Right kidney (tissue), 1 donor: ENCODE measurements around the gene TM2D3.

ENCODE experiments used
- DNase-seq: peaks from one replicate; pipeline ENCODE4 v3.0.0-alpha.2; 2016

Gene TM2D3

GRCh38 chr15:101625184-101625583, 27.0 kb downstream of the TM2D3 start:
- no peak for DNase-seq

GRCh38 chr15:101623367-101624304, 28.5 kb downstream of the TM2D3 start:
- no peak for DNase-seq

DNA sequence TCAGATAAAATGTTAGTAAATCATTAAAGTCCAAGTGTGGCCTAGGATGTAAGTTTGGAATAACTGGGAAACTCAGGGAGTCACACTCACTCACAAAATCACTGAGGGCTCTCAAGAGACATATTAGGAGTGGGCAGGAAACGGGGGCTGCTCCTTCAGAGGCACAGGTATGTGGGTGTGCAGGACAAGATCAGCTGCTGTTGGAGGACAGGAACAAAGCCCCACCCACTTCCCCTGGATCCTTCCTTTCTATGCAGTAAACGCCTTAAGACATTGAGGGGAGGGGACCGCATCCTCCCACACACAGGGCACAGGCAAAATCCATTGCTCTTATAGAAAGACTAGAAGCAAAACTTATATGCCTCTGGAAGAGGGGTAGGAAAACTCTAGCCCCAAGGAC, 30.2 kb downstream of the TM2D3 start:
- DNase-seq, result no peak

DNA sequence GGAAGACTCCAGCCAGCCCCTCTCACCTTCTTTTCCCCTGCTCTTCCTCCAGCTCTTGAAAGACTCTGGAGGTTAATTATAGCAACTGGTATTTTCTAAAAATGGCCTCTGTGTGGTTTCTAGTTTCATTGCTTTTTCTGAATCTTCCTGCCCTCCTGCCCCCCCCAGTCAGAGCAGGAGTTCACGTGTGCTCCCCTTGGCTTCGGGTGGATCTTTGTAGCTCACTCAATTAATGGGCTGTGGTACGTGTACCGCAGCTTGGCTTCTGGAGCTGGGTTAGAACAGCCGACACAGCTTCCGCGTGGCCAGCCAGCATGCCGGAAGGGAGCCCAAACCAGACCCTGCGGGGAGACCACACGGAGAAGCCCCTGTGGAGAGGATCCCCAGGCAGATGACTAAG, 31.5 kb downstream of the TM2D3 start:
- DNase-seq, result no peak

GRCh38 chr15:101619615-101619865, 32.6 kb downstream of the TM2D3 start:
- DNase-seq, result no peak

- no peak for DNase-seq
Measured at GRCh38 chr15:101618851-101619614, 33.1 kb downstream of the TM2D3 start.

DNA sequence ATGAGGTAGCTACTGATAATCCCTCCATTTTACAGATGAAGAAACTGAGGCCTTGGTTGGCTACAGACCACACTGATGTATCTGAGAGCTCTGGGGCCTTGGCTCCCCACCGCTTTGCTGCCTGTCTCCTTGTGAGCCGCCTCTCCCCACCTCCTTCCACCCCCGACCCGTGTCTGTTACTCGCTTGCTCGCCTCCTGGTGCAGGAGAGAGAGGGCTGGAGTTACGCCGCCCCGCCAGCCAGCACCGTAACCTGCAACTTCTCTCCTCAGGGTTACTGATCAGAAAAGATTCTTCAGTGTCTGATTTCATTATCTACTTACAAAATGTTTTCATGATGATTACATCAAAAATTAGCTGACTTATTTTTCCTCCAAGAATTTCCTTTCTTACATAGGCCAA, 34.1 kb downstream of the TM2D3 start:
- no peak for DNase-seq

GRCh38 chr15:101617390-101617965, 34.7 kb downstream of the TM2D3 start:
- no peak for DNase-seq

DNA sequence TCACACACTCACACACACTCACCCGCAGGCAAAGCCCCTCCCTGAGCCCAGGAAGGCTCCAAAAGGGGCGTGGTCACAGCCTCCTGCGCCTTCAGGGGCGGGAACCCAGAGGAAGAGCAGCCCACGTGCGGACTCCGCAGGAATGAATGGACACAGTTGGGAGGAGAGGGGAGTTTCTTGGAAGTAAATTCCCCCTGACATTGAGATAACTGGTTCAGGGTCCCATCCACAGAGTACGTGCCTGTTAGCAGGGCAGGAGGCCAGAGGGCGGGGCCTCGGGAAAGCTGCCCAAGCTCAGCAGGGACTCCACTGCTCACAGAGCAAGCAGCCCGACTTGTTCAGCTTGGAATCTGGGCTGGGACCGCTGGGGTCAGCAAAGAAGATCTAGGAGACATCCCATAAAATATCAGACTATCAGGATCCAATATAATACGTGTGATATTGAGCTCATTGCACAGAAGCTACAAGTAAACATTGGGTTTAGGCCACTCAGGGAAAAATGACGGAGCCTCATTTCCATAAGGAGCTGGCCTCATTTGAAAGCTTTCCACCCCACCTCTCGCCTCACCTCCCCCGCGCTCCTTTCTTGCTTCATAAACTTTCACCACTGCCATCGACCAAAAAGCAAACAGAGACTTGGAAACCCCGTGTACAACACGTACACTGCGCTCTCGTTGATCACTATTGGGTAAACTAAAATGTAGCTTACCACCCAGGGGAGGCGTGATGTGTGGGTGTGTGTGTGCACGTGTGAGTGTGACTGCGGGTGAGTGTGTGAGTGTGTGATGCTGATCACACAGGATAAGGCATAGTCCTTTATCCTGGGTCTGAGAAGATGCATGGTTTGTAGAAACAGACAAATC, 36.0 kb downstream of the TM2D3 start:
- peak; percentile 79 for DNase-seq

DNA sequence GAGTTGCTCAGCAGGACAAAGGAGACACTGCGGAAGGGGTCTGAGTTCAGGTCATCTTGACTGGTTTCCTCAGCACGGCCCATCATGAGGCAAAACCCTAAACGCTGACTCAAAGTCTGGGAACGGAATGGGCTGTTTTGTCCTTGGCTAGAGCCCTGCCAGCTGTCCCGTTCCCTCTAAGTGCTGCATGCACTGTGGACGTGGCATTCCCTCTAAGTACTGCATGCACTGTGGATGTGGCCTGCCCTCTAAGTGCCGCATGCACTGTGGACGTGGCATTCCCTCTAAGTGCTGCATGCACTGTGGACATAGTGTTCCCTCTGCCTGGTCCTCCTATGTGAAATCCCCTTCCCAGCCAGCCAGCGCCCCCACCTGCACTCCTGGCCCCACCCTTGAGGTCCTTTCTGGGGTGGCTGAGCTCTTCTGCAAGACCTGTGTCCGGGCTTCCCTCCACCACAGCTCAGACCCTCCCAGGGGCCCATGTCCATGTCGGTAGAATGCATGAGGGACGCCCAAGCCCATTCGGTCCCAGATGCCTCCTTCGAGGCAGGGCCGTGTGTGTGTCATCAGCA, 36.7 kb downstream of the TM2D3 start:
- DNase-seq, result no peak

- no peak for DNase-seq
Measured at GRCh38 chr15:101614761-101615160, 37.4 kb downstream of the TM2D3 start.

DNA sequence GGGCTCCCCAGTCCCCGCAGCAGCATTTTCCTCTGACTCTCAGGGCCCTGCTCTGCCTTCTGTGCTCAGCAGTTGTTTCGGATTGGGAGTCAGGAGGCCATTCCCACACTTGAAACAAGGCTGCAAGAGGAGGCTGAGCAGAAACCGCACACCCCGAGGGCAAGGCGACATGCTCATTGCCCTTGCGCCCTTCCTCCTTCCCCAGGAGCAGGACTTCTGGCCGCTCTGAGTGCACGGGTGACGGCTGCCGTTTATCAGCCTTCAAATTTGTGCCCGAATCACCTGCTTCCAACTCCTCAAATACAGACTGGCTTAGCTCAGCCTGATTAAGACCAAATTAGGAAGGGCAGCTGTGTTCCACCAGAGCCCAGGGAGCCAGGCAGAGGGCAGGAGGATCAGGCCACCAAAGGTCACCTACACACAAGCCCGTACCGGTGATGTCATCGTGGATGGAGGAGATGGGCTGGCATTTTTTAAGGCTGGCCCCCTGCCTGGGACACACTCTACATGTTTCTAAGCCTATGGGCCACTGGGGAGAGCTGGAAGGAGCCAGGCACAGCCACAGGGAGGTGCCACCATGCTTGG, 38.1 kb downstream of the TM2D3 start:
- DNase-seq, result peak; percentile 35

- peak; percentile 58 for DNase-seq
Measured at GRCh38 chr15:101613130-101614000, 38.8 kb downstream of the TM2D3 start.

DNA sequence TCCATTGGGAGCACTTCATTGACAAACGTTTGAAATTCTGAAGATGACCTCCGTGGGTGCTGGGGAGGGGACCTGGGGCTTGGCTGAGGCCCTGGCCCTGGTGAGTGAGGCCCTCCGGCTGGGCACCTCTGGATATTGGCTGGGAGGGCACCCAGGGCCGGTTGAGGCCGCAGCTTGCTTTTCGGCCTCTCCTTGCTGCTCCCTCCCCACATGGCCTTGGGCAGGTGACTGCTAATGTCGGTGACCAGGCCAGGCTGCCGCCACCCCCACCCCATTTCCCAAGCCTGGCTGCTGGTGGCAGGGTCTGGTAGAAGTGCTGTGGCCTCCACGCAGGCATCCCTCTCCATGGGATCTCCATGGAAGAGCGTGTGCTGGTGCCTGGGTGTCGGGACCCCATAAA, 39.5 kb downstream of the TM2D3 start:
- no peak for DNase-seq

DNA sequence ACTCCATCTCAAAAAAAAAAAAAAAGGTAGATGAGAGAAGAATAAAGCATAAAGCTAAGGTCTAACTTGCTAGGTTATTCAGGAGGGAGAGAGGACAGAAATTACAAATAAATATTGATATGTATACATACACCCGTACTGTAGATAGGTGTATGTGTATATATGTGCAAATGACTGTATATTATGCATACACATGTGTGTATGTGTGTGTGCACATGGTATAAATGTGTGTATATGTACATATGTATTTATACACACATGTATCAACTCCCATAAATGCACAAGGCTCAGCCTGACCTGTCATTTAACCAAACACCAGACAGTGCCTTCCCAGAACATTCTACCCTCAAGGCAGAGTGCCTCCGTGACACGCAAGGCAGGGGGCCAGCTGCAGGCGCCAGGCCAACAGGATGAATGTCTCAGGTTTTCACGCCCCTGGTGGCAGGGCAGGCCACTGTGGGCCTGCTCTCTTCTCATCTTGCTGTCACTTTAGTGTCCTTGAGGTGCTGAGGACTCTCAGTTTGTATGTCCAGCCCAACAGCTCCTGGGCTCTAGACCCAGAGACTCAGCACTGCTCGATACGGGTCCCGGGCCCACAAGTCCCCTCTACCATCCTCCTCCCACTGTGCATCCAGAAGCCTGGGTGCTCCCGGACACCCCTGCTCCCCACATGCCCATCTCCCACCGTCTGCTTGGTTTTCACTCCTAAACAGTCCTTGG, 40.4 kb downstream of the TM2D3 start:
- no peak for DNase-seq

- no peak for DNase-seq
Measured at GRCh38 chr15:101611007-101611406, 41.2 kb downstream of the TM2D3 start.

DNA sequence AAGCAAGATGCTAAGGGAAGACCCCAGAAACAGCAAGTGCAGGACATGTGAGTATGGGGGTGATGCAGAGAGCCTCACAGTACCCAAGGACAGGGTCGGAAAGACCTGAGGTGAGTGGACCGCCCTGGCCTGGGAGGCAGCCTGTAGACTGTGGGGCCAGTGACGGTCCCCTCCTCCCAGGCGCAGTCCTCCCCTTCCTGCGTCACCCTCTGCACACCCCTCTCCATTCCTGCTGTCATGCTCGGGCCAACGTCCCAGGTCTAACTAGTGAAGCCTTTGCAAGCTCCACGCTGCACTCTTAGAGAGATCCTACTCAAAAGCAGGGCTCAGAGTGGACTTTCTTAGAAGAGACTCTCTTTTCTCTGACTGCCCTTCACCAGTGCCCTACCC, 41.6 kb downstream of the TM2D3 start:
- no peak for DNase-seq

- DNase-seq, result no peak
Measured at GRCh38 chr15:101609742-101610610, 42.2 kb downstream of the TM2D3 start.

- no peak for DNase-seq
Measured at GRCh38 chr15:101608201-101608600, 44.0 kb downstream of the TM2D3 start.
